Testis (tissue), 3 donors: ENCODE measurements around the gene YY1AP1. TPM values are rescaled to one million over a fixed set of nuclear protein-coding genes. Genes with fewer than 3 reads are reported as not detected.
"Not testable (repeated sequence)": the region's sequence is repeated elsewhere in the genome, so short reads cannot be mapped to it uniquely, and the experiment has no call there.

Experiments used
- DNase-seq: peaks from one replicate; pipeline ENCODE4 v3.0.0-alpha.2; 2019
- H3K27ac ChIP-seq, 2 donors: fragments of 200-600 bp; sonication (generic); one replicate each; pipeline ENCODE4 v1.5.1; 2019
- H3K27me3 ChIP-seq: fragments of 200-600 bp; sonication (generic); one replicate; pipeline ENCODE4 v1.5.1; 2019
- H3K36me3 ChIP-seq: fragments of 200-600 bp; sonication (generic); one replicate; pipeline ENCODE4 v1.5.1; 2017; ENCODE audit warnings: low read depth; ENCODE audit errors: missing control alignments
- H3K4me1 ChIP-seq: fragments of 200-600 bp; sonication (generic); one replicate; pipeline ENCODE4 v1.5.1; 2019
- H3K4me3 ChIP-seq, 2 donors: fragments of 200-600 bp; sonication (generic); one replicate each; pipeline ENCODE4 v1.5.1; 2017 to 2019
- H3K9me3 ChIP-seq: fragments of 200-600 bp; sonication (generic); one replicate; pipeline ENCODE4 v1.5.1; 2017
- POLR2A ChIP-seq: fragments of 450-650 bp; IDR thresholded peaks from one replicate; pipeline ENCODE4 v1.6.1; 2017; ENCODE audit warnings: antibody characterized with exemption, mild to moderate bottlenecking, moderate library complexity
- WGBS, 2 donors: methylation state at CpG; one replicate each; pipeline ENCODE4 v1.1.5; 2018; 5-methylcytosine and 5-hydroxymethylcytosine counted together
- intact Hi-C: fragments of 100-400 bp; cut with DNase I; formaldehyde crosslinking; loops from one replicate; pipeline ENCODE4 v1.15.1; 2023; ENCODE audit warnings: low total_unique reads
- polyA plus RNA-seq: library from polyadenylated mRNA; stranded (reverse); fragments of 350-450 nt; fragmentation: Illumina TruSeq; extraction: RNeasy Lipid Tissue Mini Kit (QIAGEN cat#74804); gene quantifications from one replicate; pipeline ENCODE4 v1.2.3, GENCODE V29; 2014; ENCODE audit warnings: low read depth, low replicate concordance; ENCODE audit not compliant: insufficient read depth
- total RNA-seq, 2 donors: library from RNA; depleted of rRNA; stranded (reverse); fragments of >200 nt; gene quantifications; one replicate each; pipeline ENCODE4 v1.2.3, GENCODE V29; 2016
- TF ChIP-seq, protein P1 (sequence below), 3 experiments: fragments of 450-650 bp in 2 of 3; fragments of 200-600 bp in 1 of 3; sonication (generic) in 1 of 3; IDR thresholded peaks; one replicate each; pipeline ENCODE4 v1.5.1; 2016 to 2019; ENCODE audit warnings: antibody characterized with exemption in 3 of 3, mild to moderate bottlenecking in 2 of 3, moderate library complexity in 1 of 3

Gene YY1AP1
- total and polyA plus RNA-seq, 3 donors from 2014 or later: 171 to 219 (median 205) TPM

- Histone ChIP-seq H3K9me3 (no peaks in the 10 kb centered on the region), H3K4me1 (no peaks in the 10 kb centered on the region), H3K4me3 (no peak overlapping the region), H3K27ac (no peak overlapping the region), H3K36me3 (no peaks in the 10 kb centered on the region), H3K27me3 (no peaks in the 10 kb centered on the region)
- WGBS, 2 donors: 93 to 94% methylated on average over 7 of the region's 7 CpGs
- intact Hi-C loops: no loop called here
- TF ChIP-seq POLR2A: no peak
- TF ChIP-seq, protein P1, sequence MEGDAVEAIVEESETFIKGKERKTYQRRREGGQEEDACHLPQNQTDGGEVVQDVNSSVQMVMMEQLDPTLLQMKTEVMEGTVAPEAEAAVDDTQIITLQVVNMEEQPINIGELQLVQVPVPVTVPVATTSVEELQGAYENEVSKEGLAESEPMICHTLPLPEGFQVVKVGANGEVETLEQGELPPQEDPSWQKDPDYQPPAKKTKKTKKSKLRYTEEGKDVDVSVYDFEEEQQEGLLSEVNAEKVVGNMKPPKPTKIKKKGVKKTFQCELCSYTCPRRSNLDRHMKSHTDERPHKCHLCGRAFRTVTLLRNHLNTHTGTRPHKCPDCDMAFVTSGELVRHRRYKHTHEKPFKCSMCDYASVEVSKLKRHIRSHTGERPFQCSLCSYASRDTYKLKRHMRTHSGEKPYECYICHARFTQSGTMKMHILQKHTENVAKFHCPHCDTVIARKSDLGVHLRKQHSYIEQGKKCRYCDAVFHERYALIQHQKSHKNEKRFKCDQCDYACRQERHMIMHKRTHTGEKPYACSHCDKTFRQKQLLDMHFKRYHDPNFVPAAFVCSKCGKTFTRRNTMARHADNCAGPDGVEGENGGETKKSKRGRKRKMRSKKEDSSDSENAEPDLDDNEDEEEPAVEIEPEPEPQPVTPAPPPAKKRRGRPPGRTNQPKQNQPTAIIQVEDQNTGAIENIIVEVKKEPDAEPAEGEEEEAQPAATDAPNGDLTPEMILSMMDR (IDR thresholded peaks at IDR 0.05): no peak
- no peak for DNase-seq
Measured at GRCh38 chr1:155717041-155717440, 28.5 kb upstream of the YY1AP1 start.

- 93 to 98% methylated on average over 5 of the region's 5 CpGs for WGBS, 2 donors
Measured at GRCh38 chr1:155715777-155716176, 27.2 kb upstream of the YY1AP1 start.

GRCh38 chr1:155715056-155715455 lies 26.5 kb upstream of the YY1AP1 start:
- H3K27ac ChIP-seq, H3K4me3 ChIP-seq, H3K4me1 ChIP-seq, H3K27me3 ChIP-seq, H3K9me3 ChIP-seq, H3K36me3 ChIP-seq, DNase-seq, intact Hi-C loops: not testable (repeated sequence)
- WGBS, 2 donors: 98 to 100% methylated on average over 3 of the region's 3 CpGs

More at GRCh38 chr1:155715777-155716176, 27.2 kb upstream of the YY1AP1 start:
- TF ChIP-seq, protein P1 (IDR thresholded peaks at IDR 0.05): no peak
- TF ChIP-seq POLR2A: no peak
- no peaks in the 10 kb centered on the region for H3K4me1 ChIP-seq
- no peaks in the 10 kb centered on the region for H3K27me3 ChIP-seq
- no peak overlapping the region for H3K27ac ChIP-seq
- H3K9me3 ChIP-seq: no peaks in the 10 kb centered on the region
- no peak overlapping the region for H3K4me3 ChIP-seq
- no peak for DNase-seq
- intact Hi-C loops: no loop called here
- no peaks in the 10 kb centered on the region for H3K36me3 ChIP-seq

DNA sequence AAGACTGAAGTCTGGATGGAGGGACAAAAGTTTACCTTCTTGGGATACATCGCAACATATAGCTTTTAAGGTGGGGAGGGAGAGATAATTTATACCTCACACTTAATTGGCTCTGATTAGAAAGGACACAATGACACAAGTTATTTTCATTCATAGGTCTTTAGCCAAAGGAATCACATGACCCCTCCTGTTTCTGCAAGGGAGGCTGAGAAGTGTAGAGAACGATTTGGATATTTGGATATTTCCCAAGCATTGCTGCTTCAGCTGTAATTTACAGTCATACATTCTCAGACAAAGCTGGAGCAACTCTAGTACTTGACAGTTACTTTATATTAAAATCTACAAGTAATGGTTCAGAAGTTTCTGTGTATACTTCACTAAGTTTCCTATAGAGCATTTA lies 24.5 kb upstream of the YY1AP1 start:
- Histone ChIP-seq H3K27me3 (no peaks in the 10 kb centered on the region), H3K4me1 (peaks cover under 1% of the 10 kb centered on the region), H3K4me3 (no peak overlapping the region), H3K9me3 (no peaks in the 10 kb centered on the region), H3K27ac (no peak overlapping the region), H3K36me3 (no peaks in the 10 kb centered on the region)
- TF ChIP-seq POLR2A: no peak
- TF ChIP-seq, protein P1 (IDR thresholded peaks at IDR 0.05): no peak
- DNase-seq: no peak
- intact Hi-C loops: no loop called here
- 41 to 76% methylated on average over 2 of the region's 2 CpGs for WGBS, 2 donors

GRCh38 chr1:155712636-155713035 lies 24.1 kb upstream of the YY1AP1 start:
- H3K4me1 ChIP-seq, H3K9me3 ChIP-seq, H3K27me3 ChIP-seq, DNase-seq, H3K27ac ChIP-seq, H3K4me3 ChIP-seq, intact Hi-C loops, H3K36me3 ChIP-seq: not testable (repeated sequence)
- WGBS, 2 donors: 75 to 78% methylated on average over 3 of the region's 3 CpGs

GRCh38 chr1:155711457-155711856 lies 22.9 kb upstream of the YY1AP1 start:
- H3K36me3 ChIP-seq, H3K4me1 ChIP-seq, intact Hi-C loops: not testable (repeated sequence)

More at GRCh38 chr1:155711457-155711856, 22.9 kb upstream of the YY1AP1 start:
- H3K4me3 ChIP-seq, H3K27ac ChIP-seq, DNase-seq, H3K27me3 ChIP-seq, H3K9me3 ChIP-seq: not testable (repeated sequence)
- 92 to 100% methylated on average over 2 of the region's 3 CpGs for WGBS, 2 donors
